ENCODE measurements around the gene NUTM2B. TPM values are rescaled to one million over a fixed set of nuclear protein-coding genes. Genes with fewer than 3 reads are reported as not detected.

NUTM2B gene
- total RNA-seq, 1 donor from 2014 or later, result 0.25 TPM

Other genes with a start within 250 kb of the NUTM2B start
- not detected for gene EIF5AL1, start 190.7 kb upstream of the NUTM2B start, total RNA-seq
- 0.74 TPM for gene SFTPA2, start 142.8 kb upstream of the NUTM2B start, total RNA-seq
- gene SFTPA1, start 92.3 kb upstream of the NUTM2B start, total RNA-seq, result 2.9 TPM
- gene NUTM2E, start 123.5 kb downstream of the NUTM2B start, total RNA-seq, result not detected
- gene SFTPD, start 245.9 kb downstream of the NUTM2B start, total RNA-seq, result not detected